Measurements from ENCODE around the gene GPR84. TPM values are rescaled to one million over a fixed set of nuclear protein-coding genes. Genes with fewer than 3 reads are reported as not detected.
"Not testable (repeated sequence)": the region's sequence is repeated elsewhere in the genome, so short reads cannot be mapped to it uniquely, and the experiment has no call there.

GPR84 gene
- total and polyA plus RNA-seq, 12 donors: 0.15 to 2.9 (median 0.32) TPM; not detected in 7

DNA sequence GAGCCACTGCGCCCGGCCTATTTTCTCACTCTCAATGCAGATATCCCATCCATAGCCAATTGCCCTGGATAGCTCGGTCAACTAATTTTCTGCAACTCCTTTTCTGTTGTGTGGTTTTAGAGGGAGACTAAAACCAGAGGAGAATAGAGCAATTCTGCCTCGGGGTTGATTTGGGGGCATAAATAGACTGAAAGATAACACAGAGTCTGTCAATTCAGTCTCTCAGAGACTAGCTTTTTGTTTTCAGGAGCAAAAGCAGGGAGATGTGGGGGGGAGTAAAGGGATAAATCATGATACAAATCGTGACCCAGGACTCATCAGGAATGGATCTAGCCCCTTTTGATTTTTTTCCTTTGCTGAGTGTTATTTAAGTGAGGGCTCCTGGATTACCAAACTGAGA lies 32.8 kb downstream of the GPR84 start:
- H3K36me3 ChIP-seq: peaks cover 0 to 39% (median 0%) of the 10 kb centered on the region in 9 donors
- no peak overlapping the region for H3K4me3 ChIP-seq
- intact Hi-C loops (cut with DNase I): no loop called here
- no peaks in the 10 kb centered on the region for H3K27me3 ChIP-seq
- TF ChIP-seq, protein P1, sequence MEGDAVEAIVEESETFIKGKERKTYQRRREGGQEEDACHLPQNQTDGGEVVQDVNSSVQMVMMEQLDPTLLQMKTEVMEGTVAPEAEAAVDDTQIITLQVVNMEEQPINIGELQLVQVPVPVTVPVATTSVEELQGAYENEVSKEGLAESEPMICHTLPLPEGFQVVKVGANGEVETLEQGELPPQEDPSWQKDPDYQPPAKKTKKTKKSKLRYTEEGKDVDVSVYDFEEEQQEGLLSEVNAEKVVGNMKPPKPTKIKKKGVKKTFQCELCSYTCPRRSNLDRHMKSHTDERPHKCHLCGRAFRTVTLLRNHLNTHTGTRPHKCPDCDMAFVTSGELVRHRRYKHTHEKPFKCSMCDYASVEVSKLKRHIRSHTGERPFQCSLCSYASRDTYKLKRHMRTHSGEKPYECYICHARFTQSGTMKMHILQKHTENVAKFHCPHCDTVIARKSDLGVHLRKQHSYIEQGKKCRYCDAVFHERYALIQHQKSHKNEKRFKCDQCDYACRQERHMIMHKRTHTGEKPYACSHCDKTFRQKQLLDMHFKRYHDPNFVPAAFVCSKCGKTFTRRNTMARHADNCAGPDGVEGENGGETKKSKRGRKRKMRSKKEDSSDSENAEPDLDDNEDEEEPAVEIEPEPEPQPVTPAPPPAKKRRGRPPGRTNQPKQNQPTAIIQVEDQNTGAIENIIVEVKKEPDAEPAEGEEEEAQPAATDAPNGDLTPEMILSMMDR (IDR thresholded peaks at IDR 0.05): no peak
- DNase-seq (no peak), ATAC-seq (no peak)
- no peak overlapping the region for H3K27ac ChIP-seq
- peaks cover 0 to 69% (median 44%) of the 10 kb centered on the region in 9 donors for H3K4me1 ChIP-seq
- 76 to 82% methylated on average over 5 of the region's 5 CpGs for WGBS, 2 donors
- no peaks in the 10 kb centered on the region for H3K9me3 ChIP-seq

DNA sequence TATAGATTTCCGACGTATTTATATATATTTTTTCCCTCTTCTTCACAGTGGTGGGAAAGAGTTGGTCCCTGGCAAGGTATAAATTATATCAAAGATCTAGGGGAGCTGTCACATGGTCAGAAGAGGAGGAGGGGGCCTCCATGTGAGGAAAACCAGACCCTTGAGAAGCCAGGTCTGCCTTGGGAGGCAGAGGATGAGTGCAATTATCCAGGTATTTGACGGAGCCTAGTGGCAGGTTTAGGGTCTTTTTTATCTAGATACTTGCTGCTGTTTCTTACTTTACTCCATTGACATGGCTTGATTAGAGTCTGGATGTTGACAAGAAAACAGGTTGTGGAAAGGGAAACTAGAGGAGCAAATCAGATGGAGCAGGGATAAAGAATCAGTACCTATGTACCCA lies 33.8 kb downstream of the GPR84 start:
- H3K4me3 ChIP-seq: no peak overlapping the region
- peaks cover 0 to 39% (median 0%) of the 10 kb centered on the region in 9 donors for H3K36me3 ChIP-seq
- WGBS, 2 donors: 63 to 71% methylated on average over 3 of the region's 3 CpGs
- intact Hi-C loops (cut with DNase I): no loop called here
- DNase-seq (no peak), ATAC-seq (no peak)
- TF ChIP-seq, protein P1 (IDR thresholded peaks at IDR 0.05): no peak
- peak overlapping the region in 1 of 10 donors; percentile 3 for H3K27ac ChIP-seq
- no peaks in the 10 kb centered on the region for H3K27me3 ChIP-seq
- H3K4me1 ChIP-seq: peaks cover 3 to 70% (median 54%) of the 10 kb centered on the region in 9 donors
- H3K9me3 ChIP-seq: no peaks in the 10 kb centered on the region

DNA sequence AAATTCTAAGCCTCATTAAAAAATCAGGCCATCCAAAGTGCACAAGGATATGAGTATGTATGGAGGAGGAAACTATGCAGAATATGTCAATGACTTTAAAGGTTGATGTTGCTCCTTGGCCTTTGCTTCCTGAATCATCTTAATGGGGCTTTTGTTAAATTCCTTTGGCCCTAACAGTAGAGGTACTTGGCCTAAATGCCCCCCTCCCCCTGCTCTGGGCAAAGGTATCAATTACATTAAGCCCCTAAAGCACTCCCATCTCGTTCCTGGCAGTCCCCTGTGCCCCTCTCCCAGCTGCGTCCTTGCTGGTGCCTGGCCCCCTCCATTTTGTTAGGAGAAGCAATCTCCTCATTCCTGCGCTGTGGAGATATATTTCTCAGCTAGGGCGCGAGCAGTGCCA lies 34.5 kb downstream of the GPR84 start:
- WGBS, 2 donors: 64 to 72% methylated on average over 5 of the region's 5 CpGs
- ATAC-seq: no peak
- TF ChIP-seq, protein P1 (IDR thresholded peaks at IDR 0.05): no peak
- no peak for DNase-seq
- Histone ChIP-seq H3K9me3 (no peaks in the 10 kb centered on the region), H3K27ac (no peak overlapping the region), H3K27me3 (no peaks in the 10 kb centered on the region), H3K4me1 (peaks cover 3 to 68% (median 55%) of the 10 kb centered on the region in 9 donors), H3K4me3 (no peak overlapping the region), H3K36me3 (peaks cover 0 to 38% (median 0%) of the 10 kb centered on the region in 9 donors)
- intact Hi-C loops (cut with DNase I): loop anchor here in 5 of 10 donors (5.0 to 10.0 kb wide), 5 partner anchors 33 to 115 kb away; partner anchors contain the start of gene GPR84 (in 1 of the 5)

DNA sequence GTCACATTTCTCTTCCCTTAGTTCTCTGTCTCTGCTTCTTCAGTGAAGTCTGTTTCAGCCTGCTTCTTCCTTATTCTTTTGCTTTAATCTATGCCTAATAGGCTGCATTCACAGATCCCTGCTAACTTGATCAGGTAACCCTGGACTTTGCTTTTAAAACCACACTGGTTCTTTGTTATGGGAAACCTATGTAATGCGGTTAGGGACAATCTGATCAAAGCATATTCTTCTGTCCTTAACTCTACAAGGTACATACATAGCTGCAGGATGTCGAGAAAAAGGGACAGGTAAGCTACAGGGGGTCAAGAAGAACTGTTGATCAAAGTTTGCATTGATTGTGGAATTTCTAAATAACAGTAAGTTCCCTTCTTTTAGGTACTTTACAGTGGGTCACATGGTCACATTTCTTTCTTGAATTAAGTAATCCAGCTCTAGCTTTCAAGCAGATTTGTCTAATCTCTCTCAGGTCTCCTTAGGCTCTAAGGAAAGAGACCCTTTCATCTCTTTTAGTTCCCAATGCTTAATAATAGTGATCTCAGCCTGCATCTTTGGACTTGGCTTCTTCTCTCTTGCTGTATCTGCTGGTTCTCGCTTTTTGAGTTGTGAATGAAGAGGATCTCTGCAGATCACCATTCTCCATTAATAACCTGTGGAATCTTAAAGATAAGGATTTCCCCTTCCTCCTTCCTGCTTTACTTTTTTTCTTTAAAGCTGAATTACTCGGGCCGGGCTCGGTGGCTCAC lies 35.5 kb downstream of the GPR84 start:
- H3K27ac ChIP-seq: peak overlapping the region in 1 of 10 donors; percentile 11
- H3K27me3 ChIP-seq: no peaks in the 10 kb centered on the region
- DNase-seq (no peak), ATAC-seq (no peak)
- peaks cover 0 to 28% (median 0%) of the 10 kb centered on the region in 9 donors for H3K36me3 ChIP-seq
- TF ChIP-seq, protein P1 (IDR thresholded peaks at IDR 0.05): no peak
- WGBS, 2 donors: 82 to 83% methylated on average over 6 of the region's 6 CpGs
- intact Hi-C loops (cut with DNase I): loop anchor here in 5 of 10 donors (5.0 to 10.0 kb wide), 5 partner anchors 34 to 114 kb away; partner anchors contain the start of gene GPR84 (in 1 of the 5)
- H3K4me1 ChIP-seq: peaks cover 3 to 77% (median 55%) of the 10 kb centered on the region in 9 donors
- no peaks in the 10 kb centered on the region for H3K9me3 ChIP-seq
- H3K4me3 ChIP-seq: no peak overlapping the region

DNA sequence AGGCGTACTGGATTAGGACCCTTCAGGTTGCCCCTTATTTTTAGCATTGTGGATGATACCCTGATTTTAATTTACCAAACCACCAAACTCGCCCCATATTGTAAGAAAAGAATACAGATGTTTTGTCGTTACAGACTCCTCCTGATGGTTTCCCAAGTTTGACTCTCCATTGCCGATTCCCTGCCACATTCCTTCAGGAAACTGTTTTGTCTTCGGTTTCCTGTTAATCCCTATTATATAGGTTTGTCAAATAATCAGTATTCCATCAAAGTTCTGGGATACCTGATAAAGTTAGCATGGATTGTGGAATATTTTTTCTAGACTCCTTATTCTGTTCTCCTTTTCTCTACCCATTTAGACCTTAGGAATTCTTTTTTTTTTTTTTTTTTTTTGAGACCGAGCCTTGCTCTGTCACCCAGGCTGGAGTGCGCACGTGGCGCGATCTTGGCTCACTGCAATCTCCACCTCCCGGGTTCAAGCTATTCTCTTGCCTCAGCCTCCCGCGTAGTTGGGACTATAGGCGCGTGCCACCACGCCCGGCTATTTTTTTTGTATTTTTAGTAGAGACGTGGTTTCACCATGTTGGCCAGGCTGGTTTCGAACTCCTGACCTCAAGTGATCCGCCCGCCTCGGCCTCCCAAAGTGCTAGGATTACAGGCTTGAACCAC lies 38.7 kb downstream of the GPR84 start:
- not testable (repeated sequence) for H3K27me3 ChIP-seq, H3K9me3 ChIP-seq, ATAC-seq, DNase-seq
- WGBS, 2 donors: 42 to 49% methylated on average over 22 of the region's 22 CpGs
- H3K27ac ChIP-seq: peak overlapping the region; percentile 56 to 95 (median 83)
- peaks cover 0 to 18% (median 0%) of the 10 kb centered on the region in 9 donors for H3K36me3 ChIP-seq
- intact Hi-C loops (cut with DNase I): loop anchor here in 5 of 10 donors (2.0 to 10.0 kb wide), 6 partner anchors 33 to 111 kb away; partner anchors contain the start of genes CBX5 (in 2 of the 5), HNRNPA1 (in 2 of the 5) and GPR84 (in 1 of the 5)
- peaks cover 3 to 56% (median 46%) of the 10 kb centered on the region in 9 donors for H3K4me1 ChIP-seq
- H3K4me3 ChIP-seq: peak overlapping the region; percentile 70 to 90 (median 81)
